Prostate gland (tissue), 2 donors: ENCODE data around the gene ABCG1.

Source experiments
- POLR2A ChIP-seq: fragments of 450-650 bp; IDR thresholded peaks from one replicate; pipeline ENCODE4 v1.6.1; 2016; ENCODE audit warnings: antibody characterized with exemption, mild to moderate bottlenecking
- POLR2AphosphoS5 ChIP-seq: sonication (generic); formaldehyde crosslinking; IDR thresholded peaks from one replicate; pipeline ENCODE4 v1.6.1; 2017; ENCODE audit warnings: antibody characterized with exemption
- TF ChIP-seq, protein P1 (sequence below), 4 experiments: fragments of 200-600 bp in 2 of 4; fragments of 450-650 bp in 2 of 4; sonication (generic) in 2 of 4; IDR thresholded peaks; 1 replicate in 3 of 4; 2 replicates in 1 of 4; pipeline ENCODE4 v1.5.1; 2016 to 2019; ENCODE audit warnings: antibody characterized with exemption in 4 of 4, mild to moderate bottlenecking in 2 of 4, moderate library complexity in 2 of 4

DNA sequence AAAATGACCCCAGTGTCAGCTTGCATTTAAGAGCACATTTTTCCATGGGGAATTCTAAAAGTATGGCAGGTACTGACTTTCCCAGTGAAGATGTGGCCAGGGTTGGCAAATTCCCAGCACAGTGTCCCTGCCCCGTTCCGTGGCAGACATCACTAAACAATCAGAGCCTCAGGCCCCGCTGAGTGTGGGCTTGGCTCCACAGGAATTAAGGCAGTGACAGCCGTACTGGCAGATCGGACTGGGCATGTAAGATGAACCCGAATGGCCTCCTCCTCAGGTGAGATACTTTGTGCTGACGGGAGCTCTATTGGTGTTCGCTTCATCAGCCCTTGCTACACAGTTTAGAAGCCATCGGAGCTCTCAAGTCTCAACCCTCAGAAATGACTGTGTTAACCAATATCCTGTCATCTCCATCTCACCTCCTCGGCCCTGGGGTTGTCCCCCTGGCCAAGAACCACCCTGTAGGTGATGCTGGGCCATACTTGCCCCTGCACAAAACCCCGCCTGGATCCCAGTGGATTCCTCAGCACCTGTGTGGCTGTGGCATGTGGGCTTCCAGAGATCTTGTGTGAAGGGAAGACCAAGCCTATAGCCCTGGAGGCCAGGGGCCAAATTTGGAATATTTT is 29.0 kb upstream of the ABCG1 start:
- TF ChIP-seq, protein P1, sequence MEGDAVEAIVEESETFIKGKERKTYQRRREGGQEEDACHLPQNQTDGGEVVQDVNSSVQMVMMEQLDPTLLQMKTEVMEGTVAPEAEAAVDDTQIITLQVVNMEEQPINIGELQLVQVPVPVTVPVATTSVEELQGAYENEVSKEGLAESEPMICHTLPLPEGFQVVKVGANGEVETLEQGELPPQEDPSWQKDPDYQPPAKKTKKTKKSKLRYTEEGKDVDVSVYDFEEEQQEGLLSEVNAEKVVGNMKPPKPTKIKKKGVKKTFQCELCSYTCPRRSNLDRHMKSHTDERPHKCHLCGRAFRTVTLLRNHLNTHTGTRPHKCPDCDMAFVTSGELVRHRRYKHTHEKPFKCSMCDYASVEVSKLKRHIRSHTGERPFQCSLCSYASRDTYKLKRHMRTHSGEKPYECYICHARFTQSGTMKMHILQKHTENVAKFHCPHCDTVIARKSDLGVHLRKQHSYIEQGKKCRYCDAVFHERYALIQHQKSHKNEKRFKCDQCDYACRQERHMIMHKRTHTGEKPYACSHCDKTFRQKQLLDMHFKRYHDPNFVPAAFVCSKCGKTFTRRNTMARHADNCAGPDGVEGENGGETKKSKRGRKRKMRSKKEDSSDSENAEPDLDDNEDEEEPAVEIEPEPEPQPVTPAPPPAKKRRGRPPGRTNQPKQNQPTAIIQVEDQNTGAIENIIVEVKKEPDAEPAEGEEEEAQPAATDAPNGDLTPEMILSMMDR (IDR thresholded peaks at IDR 0.05), result no peak
- no peak for TF ChIP-seq POLR2AphosphoS5
- TF ChIP-seq POLR2A, result no peak
